GM18499 (cell line): ENCODE data around the gene GGACT.
"Not testable (repeated sequence)": the region's sequence is repeated elsewhere in the genome, so short reads cannot be mapped to it uniquely, and the experiment has no call there.

Experiments
- ATAC-seq: cut with Tn5 transposase; IDR thresholded peaks from one replicate; pipeline ENCODE4 v1.9.1; 2021; ENCODE audit warnings: moderate number of reproducible peaks; ENCODE audit not compliant: insufficient read depth, unreplicated experiment

Gene GGACT

GRCh38 chr13:100533588-100534041 is 55.0 kb downstream of the GGACT start:
- ATAC-seq = no peak

GRCh38 chr13:100532836-100533435 is 55.7 kb downstream of the GGACT start:
- no peak for ATAC-seq

GRCh38 chr13:100532090-100532766 is 56.4 kb downstream of the GGACT start:
- ATAC-seq = no peak

GRCh38 chr13:100530671-100531213 is 57.8 kb downstream of the GGACT start:
- ATAC-seq = no peak

- no peak for ATAC-seq
Measured at GRCh38 chr13:100529666-100530377, 58.8 kb downstream of the GGACT start.

GRCh38 chr13:100528820-100529219 is 59.8 kb downstream of the GGACT start:
- ATAC-seq = no peak

- ATAC-seq = no peak
Measured at GRCh38 chr13:100528353-100528752, 60.2 kb downstream of the GGACT start.

GRCh38 chr13:100527644-100528043 is 60.9 kb downstream of the GGACT start:
- no peak for ATAC-seq

GRCh38 chr13:100526318-100527000 is 62.1 kb downstream of the GGACT start:
- no peak for ATAC-seq

- no peak for ATAC-seq
Measured at GRCh38 chr13:100525453-100526317, 62.9 kb downstream of the GGACT start.

- ATAC-seq = not testable (repeated sequence)
Measured at GRCh38 chr13:100524688-100525087, 63.9 kb downstream of the GGACT start.

GRCh38 chr13:100523981-100524386 is 64.6 kb downstream of the GGACT start:
- ATAC-seq = no peak

GRCh38 chr13:100523411-100523810 is 65.2 kb downstream of the GGACT start:
- ATAC-seq = no peak

GRCh38 chr13:100522618-100523309 is 65.8 kb downstream of the GGACT start:
- ATAC-seq = no peak

GRCh38 chr13:100521851-100522617 is 66.6 kb downstream of the GGACT start:
- no peak for ATAC-seq

GRCh38 chr13:100520936-100521850 is 67.4 kb downstream of the GGACT start:
- no peak for ATAC-seq

GRCh38 chr13:100519626-100520025 is 69.0 kb downstream of the GGACT start:
- no peak for ATAC-seq
